Right hindlimb (tissue), 1 donor: ENCODE results near the gene SPATA31D1.
"Not testable (repeated sequence)": the region's sequence is repeated elsewhere in the genome, so short reads cannot be mapped to it uniquely, and the experiment has no call there.

Experiments used
- DNase-seq: peaks from one replicate; pipeline ENCODE4 v3.0.0-alpha.2; 2018

Gene SPATA31D1

DNA sequence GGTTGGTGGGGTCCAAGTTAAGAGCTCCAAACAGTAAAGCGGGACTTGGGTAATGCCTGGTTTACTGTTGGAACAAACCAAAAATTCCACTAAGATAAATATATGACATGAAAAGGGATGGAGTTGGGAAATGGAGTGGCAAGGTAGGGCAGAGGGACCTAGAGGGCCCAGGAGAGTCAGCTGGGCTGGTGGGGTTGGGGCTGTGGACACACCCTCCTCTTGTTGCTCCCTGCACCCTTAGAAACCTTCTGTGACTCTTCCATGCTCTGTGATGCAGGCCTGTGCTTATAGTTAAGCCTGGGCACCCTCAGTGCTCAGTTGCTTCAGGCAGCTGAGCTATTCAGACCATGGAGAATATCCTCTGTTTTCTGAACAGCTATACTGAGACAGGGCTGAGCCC lies at the start of gene SPATA31D1:
SPATA31D1 (plus strand) TSS at position 301 of the 400 bp plus-strand sequence; CDS start at position 348, 47 bp downstream.
- not testable (repeated sequence) for DNase-seq

DNA sequence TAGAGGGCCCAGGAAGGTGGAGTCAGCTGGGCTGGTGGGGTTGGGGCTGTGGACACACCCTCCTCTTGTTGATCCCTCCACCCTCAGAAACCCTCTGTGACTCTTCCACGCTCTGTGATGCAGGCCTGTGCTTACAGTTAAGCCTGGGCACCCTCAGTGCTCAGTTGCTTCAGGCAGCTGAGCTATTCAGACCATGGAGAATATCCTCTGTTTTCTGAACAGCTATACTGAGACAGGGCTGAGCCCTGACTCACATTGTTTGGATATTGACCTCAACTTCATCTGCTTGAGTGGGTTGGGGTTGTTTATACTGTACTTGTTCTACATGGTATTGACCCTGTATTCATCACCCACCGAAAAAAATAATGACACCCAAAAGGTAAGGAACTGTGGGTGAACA lies 45.2 kb upstream of the SPATA31D1 start, which contains the start of gene SPATA31D3:
SPATA31D3 (plus strand) TSS at position 108 of the 400 bp plus-strand sequence; CDS start at position 194, 86 bp downstream.
- not testable (repeated sequence) for DNase-seq

GRCh38 chr9:81948650-81949049 lies 39.9 kb upstream of the SPATA31D1 start:
- not testable (repeated sequence) for DNase-seq

DNA sequence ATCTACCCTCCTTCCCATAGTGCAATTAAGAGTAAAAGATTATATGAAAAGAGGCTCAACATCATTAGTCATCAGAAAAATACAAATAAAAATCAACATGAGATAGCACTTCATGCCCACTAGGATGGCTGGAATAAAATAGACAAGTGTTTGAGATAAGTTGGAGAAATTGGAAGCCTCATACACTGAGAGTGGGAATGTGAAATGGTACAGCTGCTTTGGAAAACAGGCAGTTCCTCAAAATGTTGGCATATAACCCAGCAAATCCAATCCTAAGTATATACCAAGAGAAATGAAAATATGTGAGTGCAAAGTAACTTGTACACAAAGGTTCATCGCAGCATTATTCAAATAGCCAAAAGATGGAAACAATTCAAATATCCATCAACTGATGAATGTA lies 35.5 kb upstream of the SPATA31D1 start:
- DNase-seq, result no peak

- no peak for DNase-seq
Observed at GRCh38 chr9:81955625-81956024, 32.9 kb upstream of the SPATA31D1 start.

- DNase-seq, result no peak
Observed at GRCh38 chr9:81964218-81965171, 24.1 kb upstream of the SPATA31D1 start.

GRCh38 chr9:81968026-81968425 lies 20.5 kb upstream of the SPATA31D1 start:
- no peak for DNase-seq

GRCh38 chr9:81969971-81970370 lies 18.6 kb upstream of the SPATA31D1 start:
- no peak for DNase-seq

GRCh38 chr9:81971727-81972126 lies 16.8 kb upstream of the SPATA31D1 start:
- no peak for DNase-seq

DNA sequence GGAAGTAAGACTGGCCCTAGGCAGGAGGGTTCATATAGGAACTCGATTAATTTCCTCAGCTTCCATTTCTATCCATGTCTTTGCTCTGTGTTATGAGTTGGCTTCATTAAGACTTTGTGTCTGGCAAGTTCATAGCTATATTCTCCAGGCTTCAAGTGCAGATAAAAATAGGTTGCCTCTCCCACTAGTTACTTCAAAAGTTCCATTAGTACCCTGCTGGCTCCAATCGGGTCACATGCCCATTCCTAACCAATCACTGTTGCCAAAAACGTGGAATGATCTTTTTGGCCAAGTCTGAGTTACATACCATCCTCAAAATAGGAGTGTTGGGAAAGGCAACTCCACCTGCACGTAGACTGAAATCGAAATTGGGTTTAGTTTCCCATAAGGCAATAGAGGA lies 13.8 kb upstream of the SPATA31D1 start:
- no peak for DNase-seq

- no peak for DNase-seq
Observed at GRCh38 chr9:81976351-81976750, 12.2 kb upstream of the SPATA31D1 start.

GRCh38 chr9:81979196-81979595 lies 9.4 kb upstream of the SPATA31D1 start:
- no peak for DNase-seq

DNA sequence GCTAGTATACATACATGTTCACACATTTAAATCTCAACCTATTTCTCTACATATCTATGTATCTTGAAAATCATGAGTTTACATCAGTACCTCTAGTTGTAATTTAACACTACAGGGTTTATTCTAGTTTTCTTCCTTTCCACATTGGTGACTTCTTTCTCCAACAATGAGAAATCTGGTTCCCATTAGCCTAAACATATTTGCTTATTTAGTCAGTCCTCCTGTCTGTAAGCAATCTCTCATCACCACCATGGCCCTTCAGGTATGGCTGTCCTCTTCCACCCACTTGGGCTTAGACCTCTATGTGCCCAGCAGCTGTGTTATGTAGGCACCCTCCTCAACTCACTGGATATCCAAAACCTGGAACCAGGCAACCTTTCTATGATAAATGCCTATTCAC lies 8.0 kb upstream of the SPATA31D1 start:
- no peak for DNase-seq

DNA sequence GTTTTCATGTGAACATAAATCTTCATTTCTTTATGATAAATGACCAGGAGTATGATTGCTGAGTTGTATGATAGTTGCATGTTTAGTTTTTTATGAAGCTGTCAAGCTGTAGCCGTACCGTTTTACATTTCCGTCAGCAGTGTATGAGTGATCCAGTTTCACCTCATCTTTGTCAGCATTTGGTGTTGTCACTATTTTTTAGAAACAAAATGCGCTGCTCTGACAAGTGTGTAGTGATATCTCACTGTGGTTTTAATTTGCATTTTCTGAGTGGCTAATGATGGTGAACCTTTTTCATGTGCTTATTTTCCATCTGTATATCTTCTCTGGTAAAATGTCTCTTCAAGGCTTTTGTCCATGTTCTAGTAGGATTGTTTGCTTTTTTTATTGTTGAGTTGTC lies 6.7 kb upstream of the SPATA31D1 start:
- DNase-seq, result no peak

- no peak for DNase-seq
Observed at GRCh38 chr9:81984928-81985327, 3.6 kb upstream of the SPATA31D1 start.

GRCh38 chr9:81986051-81986450 lies 2.5 kb upstream of the SPATA31D1 start:
- no peak for DNase-seq

DNA sequence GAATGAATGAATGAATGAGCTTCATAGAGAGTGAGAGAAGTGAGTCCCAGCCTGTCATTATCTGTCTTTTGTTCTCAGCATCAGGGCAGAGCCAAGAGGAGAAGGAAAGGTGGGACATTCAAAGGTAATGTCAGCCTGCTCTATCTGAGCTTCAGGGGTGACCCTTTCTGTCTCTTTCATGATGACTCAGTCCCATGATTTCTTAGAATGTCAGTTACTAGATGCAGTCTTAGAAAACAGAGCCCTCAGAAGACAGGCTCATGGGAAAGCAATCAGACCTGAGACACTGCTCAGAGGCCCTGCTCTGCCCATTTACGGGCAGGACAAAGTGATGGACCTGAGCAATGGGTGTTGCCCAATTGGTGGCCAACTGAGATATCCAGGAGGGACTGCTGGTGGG lies 1.1 kb downstream of the SPATA31D1 start:
- no peak for DNase-seq

GRCh38 chr9:81993656-81994055 lies 5.1 kb downstream of the SPATA31D1 start:
- no peak for DNase-seq

DNA sequence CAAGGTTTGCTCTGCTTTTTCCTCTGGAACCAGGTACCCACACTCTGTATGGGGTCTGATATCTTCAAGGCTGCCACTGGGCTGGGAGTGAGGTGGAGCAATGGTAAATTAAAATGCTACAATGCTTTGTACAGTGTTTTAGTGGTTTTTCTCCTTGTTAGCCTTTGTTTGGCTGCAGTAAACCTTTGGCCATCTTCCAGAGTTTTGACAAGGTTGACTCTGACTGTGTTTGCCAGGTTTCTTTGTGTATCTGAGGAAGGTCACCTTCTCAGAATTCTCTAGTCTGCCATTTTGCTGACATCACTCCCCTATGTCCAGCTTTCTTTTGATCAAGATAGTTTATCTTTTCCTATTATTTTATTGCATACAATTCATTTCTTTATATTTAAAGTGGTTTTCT lies 11.2 kb downstream of the SPATA31D1 start:
- no peak for DNase-seq

DNA sequence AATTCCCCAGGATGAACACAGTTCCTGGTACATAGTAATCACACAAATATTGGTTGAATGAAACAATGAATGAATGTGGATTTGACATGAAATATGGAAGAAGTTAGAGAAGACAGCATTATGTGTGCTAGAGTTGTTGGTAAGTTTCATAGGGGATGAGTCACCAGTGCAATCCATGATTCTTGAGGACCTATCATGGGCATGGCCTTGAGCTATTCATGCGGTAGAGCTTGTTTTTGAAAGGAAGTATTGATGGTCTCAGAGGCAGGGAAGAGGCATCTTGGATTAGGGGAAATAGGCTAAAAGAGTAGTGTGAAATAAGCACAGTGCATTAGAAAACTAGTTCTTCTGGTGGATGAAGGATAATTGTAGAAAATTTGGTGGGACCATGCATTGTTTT lies 22.1 kb downstream of the SPATA31D1 start:
- no peak for DNase-seq

DNA sequence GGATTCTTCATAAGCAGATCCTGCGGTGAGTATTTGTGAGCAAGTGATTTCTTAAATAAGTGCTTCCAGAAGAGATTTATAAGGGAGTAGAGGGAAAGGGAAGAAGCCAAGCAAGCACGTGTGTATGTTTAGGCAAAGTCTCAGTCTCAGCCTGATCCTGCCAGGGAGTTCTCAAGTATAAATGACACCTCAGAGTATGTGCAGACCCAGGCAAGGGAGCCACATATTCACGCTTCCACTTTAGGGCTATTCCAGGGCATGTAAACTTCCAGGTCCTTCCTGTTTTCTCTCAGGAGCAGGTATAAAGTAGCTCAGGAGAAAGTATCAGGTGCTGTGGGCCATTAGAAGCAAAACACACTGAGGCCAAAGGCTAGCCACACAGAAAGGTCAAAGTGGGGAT lies 22.6 kb downstream of the SPATA31D1 start:
- DNase-seq, result no peak

GRCh38 chr9:82012276-82012675 lies 23.7 kb downstream of the SPATA31D1 start:
- DNase-seq, result no peak

GRCh38 chr9:82020331-82020730 lies 31.8 kb downstream of the SPATA31D1 start:
- DNase-seq, result no peak

GRCh38 chr9:82021198-82021597 lies 32.6 kb downstream of the SPATA31D1 start:
- DNase-seq, result no peak

- no peak for DNase-seq
Observed at GRCh38 chr9:82022121-82022520, 33.5 kb downstream of the SPATA31D1 start.
